HUDEP-2 (cell line): ENCODE data around the gene SLC25A25.
A peak's percentile ranks its signal among the peaks of the same experiment; 100 is the strongest.
"Not testable (repeated sequence)": the region's sequence is repeated elsewhere in the genome, so short reads cannot be mapped to it uniquely, and the experiment has no call there.

Experiments
- DNase-seq, 76 experiments: peaks; one replicate each; lab custom pipeline; 2025; ENCODE audit not compliant: unreplicated experiment in 76 of 76; lab: John Stamatoyannopoulos, UW

SLC25A25 gene

DNA sequence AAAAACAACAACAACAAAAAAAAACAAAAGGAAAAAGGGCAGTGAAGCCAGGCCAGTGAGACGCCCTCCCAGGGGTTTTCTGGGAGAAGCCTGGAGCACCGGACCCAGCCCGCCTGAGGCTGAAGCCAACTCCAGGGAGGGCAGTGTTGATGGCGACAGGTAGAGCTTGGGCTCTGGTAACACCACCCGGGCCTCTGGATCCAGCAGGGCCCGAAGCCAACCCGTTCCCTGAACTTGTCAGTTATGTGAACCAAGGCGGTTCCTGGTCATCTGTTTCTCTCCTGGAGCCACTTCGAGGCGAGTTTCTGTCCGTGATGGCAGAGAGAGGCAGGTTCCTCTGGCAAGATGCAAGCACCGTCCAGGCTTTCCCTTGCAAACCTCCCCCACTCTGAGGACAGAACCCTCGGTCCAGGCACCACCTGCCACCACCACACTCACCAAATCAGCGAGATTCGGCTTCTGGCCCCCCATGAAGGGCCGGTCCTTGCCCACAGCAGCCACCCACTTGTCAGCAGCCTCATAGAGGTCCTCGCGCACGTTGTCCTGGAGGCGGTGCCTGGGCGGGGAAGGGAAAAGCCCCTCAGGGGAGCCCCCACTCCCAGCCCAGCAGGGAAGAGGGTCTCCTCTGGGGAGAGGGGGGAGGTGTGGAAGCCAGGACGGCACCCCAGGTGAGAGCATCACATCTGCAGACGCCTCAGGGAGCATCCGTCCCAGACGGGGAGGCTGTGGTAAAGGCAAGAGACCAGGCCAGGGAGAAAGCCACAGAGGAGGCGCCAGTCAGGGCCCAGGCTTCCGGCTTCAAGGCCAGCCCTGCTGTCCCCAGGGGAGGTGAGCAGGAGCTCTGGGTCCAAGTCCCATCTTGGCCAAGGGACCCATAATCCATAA lies 54.1 kb downstream of the SLC25A25 start:
- DNase-seq: no peak

DNA sequence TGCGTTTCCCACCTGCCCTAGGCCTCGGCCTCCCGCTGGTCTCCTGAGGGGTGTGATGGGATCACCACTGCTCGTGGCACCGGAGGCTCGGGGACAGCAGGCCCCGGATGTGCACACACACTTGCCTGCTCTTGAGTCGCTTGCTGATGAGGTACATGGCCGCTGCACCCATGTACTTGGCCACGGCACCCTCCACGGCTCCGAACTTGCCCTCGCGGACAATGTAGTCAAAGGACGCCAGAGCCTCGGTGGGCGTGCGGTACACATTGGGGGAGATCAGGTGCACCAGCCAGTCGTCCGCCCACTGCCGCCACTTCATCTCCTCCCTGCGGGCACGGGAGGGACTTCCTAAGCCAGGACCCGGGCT lies 54.8 kb downstream of the SLC25A25 start:
- DNase-seq: no peak

DNA sequence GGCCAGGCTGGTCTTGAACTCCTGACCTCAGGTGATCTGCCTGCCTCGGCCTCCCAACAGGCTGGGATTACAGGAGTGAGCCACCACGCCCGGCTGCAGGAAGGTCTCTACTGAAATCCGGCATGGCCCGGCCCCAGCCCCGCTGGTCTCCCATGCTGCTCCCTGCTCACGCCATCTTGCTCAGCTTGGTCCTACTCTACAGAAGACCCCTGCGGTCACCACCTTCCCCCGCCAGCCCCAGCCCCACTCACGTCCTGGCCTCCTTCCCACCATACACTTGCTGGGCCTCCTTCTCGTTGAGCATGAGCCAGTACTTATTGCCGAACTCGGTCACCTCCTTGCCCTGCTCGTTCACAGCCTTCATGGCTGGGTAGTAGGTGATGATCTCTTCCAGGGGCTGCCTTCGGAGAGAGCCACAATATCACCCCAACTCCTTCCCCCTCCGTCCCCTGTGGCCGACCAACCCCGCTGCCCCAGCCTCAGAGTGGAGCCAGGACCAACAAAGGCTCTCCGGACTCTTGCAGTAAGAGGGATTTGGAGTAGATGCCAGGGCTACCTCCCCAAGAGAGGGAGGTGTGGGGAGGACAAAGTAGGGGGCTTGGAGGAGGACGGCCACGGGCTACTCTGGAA lies 55.5 kb downstream of the SLC25A25 start:
- no peak for DNase-seq

DNA sequence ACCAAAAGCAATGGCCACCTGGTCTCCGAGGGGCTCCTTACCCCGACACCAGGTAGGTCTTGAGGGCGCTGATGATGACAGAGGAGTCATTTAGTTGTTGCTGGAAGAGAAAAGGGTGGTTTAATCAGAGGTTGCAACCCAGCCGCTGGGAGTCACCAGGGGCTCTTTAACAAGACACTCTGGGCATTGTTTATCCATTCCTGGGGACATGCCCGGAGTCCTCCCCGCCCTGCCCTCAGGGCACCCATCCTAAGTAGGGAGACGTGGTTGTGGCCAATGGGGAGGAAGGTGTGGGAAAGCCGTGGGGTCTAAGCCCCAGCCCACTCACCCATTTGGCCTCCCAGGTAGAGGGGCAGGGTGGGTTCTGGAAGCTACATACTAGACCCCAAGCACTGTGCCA lies 56.4 kb downstream of the SLC25A25 start:
- DNase-seq: no peak

DNA sequence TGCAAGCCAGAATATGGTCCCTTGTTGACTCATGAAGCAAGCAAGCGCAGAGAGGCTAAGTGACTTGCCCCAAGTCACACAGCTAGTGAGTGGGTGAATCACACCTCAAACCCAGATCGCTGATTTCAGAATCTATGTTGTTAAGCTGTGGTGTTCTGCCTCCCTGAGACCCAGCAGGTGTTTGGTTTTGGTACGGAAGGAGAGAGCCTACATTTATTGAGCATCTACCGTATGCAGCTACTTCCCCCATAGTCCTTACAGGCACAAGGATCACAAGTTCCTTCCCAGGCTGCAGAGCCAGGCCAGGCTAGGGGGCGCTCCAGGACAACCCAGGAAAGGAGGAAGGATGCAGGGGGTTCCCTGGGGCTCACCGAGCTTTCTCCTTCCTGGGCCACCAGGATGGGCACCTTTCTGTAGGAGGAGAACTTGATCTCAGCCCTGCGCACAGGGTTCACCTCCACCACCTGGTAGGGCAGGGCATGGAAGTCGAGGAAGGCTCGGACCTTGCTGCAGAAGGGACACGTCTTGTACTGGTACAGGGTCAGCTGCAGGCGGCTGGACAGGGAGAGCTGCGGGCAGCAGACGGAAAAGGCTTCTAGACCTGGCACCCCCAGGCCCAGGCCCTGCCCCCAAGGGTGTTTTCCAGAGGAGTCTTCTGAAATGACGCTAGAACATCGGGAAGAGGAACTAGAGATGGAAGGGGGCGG lies 57.0 kb downstream of the SLC25A25 start:
- DNase-seq: peak in 55 of 76 experiments; percentile 2 to 66 (median 37)

DNA sequence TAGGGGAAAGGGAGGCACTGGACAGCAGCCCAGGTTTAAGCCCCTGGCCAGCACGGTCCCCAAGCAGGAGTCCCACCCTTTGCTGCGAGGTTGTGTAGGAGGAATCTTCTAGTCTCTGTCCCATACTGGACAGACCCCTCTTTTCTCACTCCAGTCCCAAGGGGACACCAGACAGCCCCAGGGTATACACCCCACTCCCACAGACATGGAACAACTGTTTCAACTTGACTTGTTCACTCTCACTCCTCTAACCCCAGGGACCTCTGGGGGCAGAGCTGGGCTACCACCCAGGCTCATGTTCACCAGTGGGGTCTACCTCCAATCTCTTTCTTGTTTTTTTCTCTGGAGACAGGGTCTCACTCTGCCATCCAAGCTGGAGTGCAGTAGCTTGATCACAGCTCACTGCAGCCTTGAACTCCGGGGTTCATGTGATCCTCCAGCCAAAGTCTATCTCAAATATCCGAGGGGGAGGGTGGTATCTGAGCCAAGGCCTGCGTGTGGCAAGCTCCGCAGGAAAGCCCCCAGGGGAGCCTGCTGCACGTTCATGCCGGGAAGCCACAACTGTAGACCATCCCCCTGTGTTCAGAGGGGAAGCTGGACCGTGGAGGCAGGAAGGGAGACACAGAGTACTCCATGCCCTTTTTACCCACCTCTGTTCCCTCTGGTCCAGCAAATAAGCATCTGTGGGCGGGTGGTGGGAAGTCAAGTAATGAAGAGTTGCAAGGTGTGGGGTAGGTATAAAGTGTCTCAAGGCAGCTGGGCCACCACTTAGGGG lies 57.7 kb downstream of the SLC25A25 start:
- no peak for DNase-seq

DNA sequence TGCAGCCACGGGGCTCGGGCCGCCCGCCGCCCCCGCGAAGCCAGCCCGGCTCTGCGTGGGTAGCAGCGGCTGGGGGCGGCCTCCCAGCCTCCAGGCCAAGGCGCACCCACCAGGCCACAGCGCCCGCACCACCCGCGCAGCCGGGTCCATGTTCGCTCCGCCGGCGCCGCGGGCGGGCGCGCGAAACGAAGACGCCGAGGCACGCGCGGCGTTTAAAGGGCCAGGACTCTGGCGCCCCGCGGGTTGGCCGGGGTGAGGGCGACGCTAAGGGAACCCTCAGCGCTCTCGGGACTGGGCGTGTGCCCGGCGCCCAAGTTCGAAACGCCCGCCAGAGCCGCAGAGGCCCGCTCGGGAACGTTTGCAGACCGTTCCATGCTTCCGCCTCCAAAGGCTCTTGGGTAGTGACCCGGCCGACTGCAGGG lies 59.5 kb downstream of the SLC25A25 start, which contains the start of gene PTGES2:
PTGES2 (minus strand) TSS at position 162 of the 422 bp plus-strand sequence; CDS start at position 150, 12 bp downstream.
- peak in 72 of 76 experiments; percentile 13 to 88 (median 70) for DNase-seq

DNA sequence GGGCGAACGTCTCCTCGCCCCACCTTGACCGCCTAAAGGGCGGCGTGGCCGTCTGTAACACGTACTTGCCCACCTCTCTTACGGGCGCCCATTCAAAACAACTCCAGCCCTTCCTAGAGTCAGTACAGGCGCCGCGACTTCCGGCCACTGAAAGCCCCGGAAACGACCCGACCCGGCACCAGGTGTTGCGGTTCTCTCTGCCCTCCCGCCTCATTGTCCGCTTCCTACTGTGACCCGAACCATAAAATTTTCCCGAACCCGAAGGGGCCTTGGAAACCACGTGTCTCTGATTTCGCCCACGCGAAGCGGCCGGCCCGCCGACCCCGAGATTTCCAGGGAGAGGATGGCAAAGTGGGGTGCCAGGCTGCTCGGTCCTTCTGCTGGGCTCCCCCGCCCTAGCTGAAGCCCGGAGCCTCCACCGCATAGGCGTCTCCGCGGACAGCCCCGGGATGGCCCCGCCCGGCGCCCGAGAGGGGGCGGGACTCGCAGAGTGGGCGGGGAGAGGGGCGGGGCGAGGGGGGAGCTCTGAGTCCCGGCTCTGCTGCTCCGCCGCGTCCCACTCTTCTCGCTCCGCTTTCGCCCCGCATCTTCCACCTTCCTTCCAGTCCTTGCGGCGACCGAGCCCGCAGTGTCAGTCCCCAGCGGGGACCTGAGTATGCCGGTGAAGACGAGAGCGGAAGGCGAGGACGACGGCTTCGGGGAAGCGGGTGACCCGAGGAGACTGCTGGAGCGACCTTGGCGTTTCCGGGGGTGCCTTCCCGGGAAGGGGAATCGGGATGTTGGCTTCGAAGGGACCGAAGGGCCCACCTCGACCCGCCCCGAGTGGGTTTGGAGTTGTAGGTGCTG lies 60.2 kb downstream of the SLC25A25 start:
- DNase-seq: peak in 75 of 76 experiments; percentile 31 to 98 (median 81)

DNA sequence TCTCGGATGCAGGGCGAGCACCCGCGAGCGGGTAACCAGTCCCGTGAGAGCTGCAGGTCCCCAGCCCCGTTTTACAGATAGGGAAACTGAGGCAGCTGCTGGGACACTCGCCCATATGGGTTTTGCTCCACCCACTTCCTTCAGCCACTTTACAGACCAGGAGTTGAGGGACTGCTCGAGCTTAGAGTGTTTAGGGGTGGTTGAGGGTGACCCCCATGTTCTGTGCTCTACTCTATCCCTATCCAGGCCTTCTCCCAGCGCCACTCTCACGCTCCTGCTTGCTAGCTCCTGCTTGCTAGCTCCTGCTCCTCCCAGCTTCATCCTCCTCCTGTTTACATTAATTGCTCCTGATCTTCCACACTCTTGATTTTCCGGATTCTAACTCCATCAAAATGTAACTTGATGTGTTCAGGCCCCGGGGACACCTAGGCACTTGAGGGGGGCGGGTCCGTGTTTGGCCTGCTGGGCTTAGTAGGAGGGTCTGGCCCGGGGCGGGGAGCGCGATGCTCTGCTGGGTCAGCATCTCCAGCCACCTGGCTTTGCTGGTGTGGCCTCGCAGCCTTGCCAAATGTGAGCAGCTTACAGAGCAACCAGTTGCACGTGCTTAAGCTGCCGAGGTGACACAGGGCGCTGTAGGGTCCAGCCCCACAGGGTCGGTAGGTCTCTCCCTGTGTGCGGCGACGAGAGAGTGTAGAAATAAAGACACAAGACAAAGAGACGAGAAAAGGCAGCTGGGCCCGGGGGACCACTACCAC lies 61.0 kb downstream of the SLC25A25 start:
- no peak for DNase-seq

DNA sequence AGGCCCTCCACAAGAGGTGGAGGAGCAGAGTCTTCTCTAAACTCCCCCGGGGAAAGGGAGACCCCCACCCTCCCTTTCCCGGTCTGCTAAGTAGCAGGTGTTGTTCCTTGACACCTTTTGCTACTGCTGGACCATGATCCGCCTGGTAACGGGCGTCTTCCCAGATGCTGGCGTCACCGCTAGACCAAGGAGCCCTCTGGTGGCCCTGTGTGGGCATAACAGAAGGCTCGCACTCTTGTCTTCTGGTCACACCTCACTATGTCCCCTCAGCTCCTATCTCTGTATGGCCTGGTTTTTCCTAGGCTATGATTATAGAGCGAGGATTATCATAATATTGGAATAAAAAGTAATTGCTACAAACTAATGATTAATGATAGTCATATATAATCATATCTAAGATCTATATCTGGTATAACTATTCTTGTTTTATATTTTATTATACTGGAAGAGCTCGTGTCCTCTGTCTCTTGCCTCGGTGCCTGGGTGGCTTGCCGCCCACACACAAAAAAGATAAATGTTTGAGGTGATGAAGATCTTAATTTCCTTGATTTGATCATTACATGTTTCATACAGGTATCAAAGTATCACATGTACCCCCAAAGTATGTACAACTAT lies 62.1 kb downstream of the SLC25A25 start:
- DNase-seq: peak in 19 of 76 experiments; percentile 29 to 68 (median 49)

DNA sequence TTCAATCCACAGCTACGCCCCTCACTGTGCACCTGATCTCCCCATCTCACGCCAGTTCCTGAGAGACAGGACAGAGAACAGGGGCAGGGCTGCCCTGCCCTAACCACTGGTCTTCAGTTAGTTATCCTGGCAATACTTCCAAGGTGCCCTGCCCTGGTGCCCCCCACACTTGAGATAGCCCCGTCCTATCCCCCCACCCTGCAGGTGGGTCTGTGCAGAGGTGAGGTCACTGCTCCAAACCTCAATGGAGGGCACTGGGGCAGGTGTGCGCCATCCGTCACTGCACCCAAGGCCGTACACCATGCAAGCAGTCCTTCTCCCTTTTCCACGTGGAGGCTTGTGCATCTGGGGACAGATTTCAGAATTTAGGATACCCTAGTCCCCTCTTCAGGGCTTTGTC lies 62.6 kb downstream of the SLC25A25 start:
- DNase-seq: not testable (repeated sequence)

DNA sequence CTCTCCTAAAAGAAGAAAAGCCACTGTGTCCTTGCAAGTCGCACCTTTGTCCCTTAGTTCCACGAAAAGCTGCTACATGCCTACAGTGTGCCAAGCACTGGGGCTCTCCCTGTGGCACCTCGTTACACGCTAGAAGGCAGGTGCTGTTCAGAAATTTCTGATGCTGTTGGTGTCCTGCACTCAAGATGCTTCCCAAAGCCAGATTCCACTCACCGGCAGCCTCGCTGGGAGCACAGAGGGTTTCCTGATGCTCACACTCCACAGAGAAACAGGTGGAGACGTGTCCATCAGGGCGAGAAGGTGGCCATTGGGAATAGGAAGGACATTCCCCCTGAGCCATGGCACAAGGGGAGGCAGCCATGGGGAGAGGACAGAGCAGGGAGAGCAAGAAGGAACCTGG lies 63.3 kb downstream of the SLC25A25 start:
- not testable (repeated sequence) for DNase-seq

DNA sequence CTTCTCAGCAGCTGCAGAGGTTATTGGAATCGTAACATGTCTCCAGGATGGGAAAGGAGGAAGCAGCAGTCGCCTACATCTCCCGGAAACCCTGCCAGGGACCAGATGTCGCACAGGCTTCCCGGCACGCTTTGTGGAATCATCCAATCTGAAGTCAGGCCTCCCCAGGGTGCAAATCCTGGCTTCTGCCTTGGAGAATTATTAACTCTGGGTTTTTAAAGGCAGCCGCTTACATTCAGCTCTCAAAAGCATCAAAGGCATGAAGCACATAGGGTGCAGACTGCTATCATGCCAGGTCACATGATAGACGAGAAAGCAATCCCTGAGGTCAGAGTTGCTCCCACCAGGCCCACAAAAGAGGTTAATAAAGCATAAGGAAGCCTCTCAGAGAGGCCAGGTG lies 64.1 kb downstream of the SLC25A25 start:
- not testable (repeated sequence) for DNase-seq

DNA sequence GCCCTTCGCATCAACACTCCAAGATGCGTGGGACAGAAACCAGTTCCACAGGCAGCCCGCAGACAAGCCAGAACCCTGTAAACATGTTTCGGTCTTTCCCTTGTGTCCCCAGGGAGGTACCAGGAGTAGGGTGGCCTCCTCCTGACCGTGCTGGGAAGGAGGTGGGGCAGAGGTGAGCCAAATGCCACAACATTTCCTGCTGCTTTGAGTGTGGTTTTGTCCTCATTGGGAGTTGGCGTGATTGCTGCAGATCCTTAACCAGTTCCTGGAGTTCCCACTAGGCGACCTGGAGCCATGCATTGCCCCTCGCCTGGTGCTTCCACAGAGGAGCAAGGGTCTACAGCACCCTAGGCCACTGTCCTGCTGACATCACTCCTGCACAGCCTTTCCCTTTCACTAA lies 67.5 kb downstream of the SLC25A25 start:
- not testable (repeated sequence) for DNase-seq

DNA sequence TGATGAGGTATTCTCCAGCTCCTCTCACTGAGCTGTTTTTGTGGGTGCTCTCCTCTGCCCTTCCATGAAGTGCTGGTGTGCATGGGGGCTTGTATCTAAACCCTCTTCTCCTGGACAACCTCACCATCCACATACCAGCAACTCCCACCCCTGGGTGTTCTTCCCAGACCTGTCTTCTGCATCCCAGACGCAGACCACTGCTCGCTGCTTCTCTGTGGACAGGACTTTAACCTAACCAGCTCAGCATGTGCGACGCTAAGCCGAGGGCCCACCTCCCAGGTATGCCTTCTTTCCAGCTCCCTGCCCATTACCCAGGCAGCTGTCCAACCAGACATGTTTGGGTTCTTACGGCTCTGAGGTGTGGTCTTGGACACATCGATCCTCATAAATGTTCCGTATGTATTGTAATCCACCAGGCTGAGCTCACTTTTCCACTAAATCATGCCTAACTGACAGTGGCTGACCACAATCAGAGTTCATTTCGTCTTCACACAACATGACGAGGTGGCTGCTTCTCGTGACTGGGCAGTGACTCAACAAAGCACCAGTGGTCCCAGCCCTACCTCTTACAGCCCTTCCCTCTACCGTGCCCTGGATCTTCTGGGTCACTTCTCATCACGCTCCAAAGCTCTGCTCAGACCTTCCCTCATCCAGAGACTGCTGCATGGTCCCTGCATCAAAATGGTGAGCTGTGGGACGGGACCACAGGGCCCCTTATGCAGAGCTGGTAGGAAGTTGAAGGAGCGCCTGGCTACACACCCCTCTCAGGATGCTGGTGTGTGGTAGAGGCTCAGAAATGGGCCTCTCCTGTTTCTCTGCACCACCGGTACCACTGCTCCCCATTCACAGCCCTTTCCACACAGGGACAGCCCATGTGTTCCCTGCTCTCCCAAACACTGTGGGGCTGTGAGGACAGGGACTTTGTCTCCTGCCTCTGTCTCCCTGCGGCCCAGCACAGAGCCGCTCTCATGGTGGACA lies 69.1 kb downstream of the SLC25A25 start:
- no peak for DNase-seq

DNA sequence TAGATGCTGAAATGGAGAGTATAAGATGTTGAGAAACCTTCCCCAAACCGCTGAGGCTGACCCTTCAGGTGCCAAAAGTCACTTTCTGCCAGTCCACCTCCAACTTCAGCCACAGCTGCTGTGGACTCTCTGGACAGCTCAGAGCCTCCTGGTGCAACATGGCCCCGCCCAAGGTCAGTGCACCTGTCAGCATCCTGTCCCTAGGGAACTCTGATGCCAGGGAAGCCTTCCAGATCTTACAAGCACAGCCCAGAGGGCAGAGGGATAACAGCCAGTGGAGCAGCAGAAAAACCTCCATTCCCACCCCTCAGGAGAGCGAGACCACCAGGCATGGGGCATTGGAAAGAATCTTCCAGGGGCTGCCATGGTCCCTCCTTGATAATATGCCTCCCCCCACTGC lies 70.0 kb downstream of the SLC25A25 start:
- DNase-seq: no peak

DNA sequence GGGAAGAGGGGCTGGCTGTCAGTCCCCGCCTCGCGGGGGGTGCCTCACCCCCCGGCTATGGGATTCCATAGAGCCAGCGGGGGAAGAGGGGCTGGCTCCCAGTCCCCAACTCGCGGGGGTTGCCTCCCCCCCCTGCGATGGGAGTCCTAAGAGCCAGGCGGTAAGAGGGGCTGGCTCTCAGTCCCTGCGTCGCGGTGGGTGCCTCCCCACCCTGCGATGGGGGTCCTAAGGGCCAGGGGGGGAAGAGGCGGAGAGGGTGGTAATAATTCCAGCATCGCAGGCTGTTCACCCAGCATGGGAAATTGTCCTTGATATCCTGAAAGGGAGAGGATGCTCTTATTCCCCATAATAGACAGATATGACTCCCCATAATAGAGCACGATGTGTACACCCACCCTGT lies 71.6 kb downstream of the SLC25A25 start:
- DNase-seq: no peak
